DOHH2 (cell line): ENCODE measurements around the gene SH2D3A.

Experiments
- EZH2phosphoT487 ChIP-seq: fragments of 200-600 bp; sonication (generic); IDR thresholded peaks from 2 replicates; pipeline ENCODE4 v1.6.1; 2017; ENCODE audit warnings: borderline replicate concordance, mild to moderate bottlenecking, antibody characterized with exemption, low read length, moderate library complexity, mixed read lengths
- TF ChIP-seq, protein P1 (sequence below): fragments of 200-600 bp; sonication (generic); IDR thresholded peaks from one replicate; pipeline ENCODE4 v1.5.1; 2014; ENCODE audit warnings: antibody characterized with exemption, mild to moderate bottlenecking, low read depth, low read length; ENCODE audit not compliant: poor library complexity, severe bottlenecking

DNA sequence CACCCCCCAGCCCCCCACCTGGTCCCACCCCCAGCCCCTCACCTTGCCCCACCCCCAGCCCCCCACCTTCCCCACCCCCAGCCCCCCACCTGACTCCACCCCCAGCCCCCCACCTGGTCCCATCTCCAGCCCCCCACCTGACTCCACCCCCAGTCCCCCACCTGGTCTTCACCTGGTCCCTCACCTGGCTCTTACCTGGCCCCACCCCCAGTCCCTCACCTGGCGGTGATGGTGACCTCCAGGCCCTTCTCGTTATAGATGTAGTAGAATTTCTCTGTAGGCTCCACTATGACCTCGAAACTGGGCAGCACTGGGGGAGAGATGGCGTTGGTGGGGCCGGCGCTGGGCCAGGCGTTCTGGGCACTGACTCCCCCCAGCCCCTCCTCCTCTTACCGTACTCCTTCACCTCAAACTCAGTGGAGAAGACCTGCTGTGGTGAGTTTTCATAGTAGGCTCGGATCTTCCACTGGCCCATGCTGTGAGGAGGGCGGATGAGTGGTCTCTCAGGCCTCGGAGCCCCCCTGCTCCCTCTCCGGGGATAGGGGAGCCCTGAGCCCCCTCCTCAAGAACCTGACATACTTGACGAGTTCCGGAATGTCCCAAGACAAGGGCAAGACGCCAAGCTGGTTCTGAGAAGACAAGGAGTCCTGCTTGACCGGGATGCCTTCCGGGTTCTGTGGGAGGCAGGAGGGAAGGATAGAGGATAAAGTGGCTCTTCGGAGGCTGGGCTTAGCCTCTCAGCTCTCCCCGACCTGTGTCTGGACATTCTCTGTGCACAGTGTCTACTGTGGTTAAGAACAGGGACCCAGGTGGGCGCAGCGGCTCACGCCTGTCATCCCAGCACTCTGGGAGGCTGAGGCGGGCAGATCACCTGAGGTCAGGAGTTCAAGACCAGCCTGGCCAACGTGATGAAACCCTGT is 53.2 kb downstream of the SH2D3A start:
- TF ChIP-seq, protein P1, sequence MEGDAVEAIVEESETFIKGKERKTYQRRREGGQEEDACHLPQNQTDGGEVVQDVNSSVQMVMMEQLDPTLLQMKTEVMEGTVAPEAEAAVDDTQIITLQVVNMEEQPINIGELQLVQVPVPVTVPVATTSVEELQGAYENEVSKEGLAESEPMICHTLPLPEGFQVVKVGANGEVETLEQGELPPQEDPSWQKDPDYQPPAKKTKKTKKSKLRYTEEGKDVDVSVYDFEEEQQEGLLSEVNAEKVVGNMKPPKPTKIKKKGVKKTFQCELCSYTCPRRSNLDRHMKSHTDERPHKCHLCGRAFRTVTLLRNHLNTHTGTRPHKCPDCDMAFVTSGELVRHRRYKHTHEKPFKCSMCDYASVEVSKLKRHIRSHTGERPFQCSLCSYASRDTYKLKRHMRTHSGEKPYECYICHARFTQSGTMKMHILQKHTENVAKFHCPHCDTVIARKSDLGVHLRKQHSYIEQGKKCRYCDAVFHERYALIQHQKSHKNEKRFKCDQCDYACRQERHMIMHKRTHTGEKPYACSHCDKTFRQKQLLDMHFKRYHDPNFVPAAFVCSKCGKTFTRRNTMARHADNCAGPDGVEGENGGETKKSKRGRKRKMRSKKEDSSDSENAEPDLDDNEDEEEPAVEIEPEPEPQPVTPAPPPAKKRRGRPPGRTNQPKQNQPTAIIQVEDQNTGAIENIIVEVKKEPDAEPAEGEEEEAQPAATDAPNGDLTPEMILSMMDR = no peak
- no peak for TF ChIP-seq EZH2phosphoT487
